ENCODE results near the gene GSTM2.

The GSTM2 gene

GRCh38 chr1:109629372-109630030, 38.4 kb upstream of the GSTM2 start:
- DNase-seq (ENCODE audit: low spot score): no peak

- no peak for DNase-seq (ENCODE audit: low spot score)
Observed at GRCh38 chr1:109630081-109630897, 37.6 kb upstream of the GSTM2 start.

- no peak for DNase-seq (ENCODE audit: low spot score)
Observed at GRCh38 chr1:109630898-109631512, 36.9 kb upstream of the GSTM2 start.

GRCh38 chr1:109631513-109632505, 36.0 kb upstream of the GSTM2 start:
- no peak for DNase-seq (ENCODE audit: low spot score)

DNA sequence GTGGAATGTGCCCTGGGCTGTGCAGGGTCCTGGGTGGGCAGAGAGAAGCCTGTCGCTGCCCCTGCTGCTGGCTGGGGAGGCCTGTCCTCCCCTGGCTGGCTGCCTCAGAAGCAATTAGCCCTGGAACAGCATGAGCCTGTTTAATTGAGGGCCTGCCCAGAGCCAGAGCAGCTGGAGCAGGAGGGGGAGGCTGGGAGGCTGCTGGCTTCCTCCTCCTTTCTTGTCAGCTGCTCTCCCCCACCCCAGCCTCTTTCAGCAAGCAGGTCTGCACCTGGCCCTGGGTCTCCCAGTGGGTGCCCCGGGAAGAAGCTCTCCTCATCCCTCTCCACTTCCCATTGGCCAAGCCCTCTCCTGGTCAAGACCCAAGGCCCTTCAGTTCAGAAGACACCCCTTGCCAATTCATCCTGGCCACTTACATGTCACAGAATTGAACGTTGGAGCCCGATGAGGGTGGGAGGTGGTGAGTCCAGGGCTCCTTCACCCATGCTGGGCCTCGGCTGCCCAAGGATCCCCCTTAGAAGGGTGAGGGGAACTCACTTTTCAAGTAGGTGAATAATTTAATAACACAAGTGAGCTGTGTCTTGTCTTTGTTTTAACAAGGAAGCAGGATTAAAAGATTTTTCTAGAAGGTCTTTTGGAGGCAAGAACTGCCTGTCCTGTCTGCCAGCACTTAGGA, 35.0 kb upstream of the GSTM2 start:
- no peak for DNase-seq (ENCODE audit: low spot score)

GRCh38 chr1:109634292-109634691, 33.6 kb upstream of the GSTM2 start:
- DNase-seq (ENCODE audit: low spot score): no peak

GRCh38 chr1:109634771-109635750, 32.8 kb upstream of the GSTM2 start:
- no peak for DNase-seq (ENCODE audit: low spot score)

- no peak for DNase-seq (ENCODE audit: low spot score)
Observed at GRCh38 chr1:109635862-109636200, 32.0 kb upstream of the GSTM2 start.

GRCh38 chr1:109636201-109636952, 31.5 kb upstream of the GSTM2 start:
- peak; percentile 83 for DNase-seq (ENCODE audit: low spot score)

DNA sequence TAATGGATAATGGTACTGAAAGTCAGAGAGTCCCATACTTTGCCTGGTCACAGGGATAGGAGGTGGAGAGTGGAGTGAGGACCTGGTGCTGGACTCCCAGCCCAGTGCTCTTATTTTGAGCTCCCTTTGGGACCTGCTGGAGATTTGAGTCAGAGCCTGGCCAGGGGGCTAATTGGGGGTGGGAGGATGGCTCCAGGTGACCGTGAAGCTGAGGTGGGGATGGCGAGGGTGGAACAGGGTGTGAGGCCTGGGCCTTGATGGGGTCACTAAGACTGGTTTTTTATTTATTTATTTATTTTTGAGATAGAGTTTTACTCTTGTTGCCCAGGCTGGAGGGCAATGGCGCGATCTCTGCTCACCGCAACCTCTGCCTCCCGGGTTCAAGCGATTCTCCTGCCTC, 30.4 kb upstream of the GSTM2 start:
- no peak for DNase-seq (ENCODE audit: low spot score)

GRCh38 chr1:109639063-109639840, 28.6 kb upstream of the GSTM2 start:
- DNase-seq (ENCODE audit: low spot score): no peak

DNA sequence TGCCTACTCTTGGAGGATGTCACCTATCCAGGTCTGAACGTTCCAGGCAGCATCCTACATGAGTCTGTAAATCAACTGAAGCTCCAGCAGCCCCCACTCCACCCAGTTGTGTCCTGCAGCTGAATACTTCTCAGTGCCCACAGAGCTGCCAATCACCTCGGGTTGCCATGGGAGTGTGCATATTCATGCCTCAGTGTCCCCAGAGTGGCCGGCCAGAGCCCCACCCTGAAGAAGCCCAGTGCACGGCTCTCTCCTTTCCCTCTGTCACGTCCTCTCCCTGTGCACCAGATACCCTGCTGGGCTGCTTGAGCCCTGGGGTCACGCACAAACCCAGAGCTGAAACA, 28.0 kb upstream of the GSTM2 start:
- no peak for DNase-seq (ENCODE audit: low spot score)

GRCh38 chr1:109640285-109640865, 27.5 kb upstream of the GSTM2 start:
- DNase-seq (ENCODE audit: low spot score): peak; percentile 68

DNA sequence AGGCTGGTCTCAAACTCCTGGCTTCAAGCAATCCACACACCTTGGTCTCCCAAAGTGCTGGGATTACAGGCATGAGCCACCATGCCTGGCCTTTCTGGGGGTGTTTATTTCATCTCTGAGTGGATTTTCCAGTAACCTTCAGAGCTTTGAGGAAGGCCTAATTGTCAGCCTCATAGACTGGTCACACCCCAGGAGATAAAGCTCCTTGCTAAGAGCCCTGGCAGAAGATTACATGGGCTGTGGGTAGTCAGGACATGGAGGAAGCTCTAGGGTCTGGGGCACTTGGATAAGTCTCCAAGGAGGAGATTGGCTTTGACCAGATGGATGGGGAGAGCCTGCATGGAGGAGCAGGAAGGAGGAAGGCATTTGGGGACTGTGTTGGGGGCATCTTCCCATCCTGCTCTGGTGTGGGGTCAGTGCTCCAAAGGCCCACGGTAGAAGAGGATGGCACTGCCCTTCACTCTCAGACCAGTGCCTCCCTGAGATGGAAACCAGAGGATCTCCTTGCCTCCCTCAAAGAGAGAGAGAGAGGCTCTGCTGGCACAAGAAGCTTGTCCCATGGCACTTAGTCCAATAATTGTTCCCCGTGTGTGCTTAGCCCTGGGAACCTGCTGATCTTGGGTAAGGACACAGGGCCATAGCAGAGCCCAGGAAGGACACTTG, 26.6 kb upstream of the GSTM2 start:
- no peak for DNase-seq (ENCODE audit: low spot score)

DNA sequence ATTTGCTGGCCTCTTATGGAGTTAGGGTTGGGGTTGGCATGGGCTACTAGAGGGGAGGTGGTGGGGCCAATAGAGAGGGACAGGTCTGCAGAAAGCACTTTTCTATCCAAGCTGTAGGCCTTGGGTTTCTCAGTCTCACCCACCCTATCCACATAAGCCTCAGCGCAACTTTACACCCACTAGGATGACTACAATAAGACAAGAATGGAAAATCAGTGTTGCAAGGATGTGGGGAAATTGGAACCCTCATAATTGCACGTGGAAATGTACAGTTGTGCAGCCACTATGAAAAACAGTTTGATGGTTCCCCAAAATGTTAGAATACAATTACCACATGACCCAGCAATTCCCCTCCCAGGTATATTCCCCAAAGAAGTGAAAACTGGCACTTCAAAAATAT, 26.0 kb upstream of the GSTM2 start:
- no peak for DNase-seq (ENCODE audit: low spot score)

DNA sequence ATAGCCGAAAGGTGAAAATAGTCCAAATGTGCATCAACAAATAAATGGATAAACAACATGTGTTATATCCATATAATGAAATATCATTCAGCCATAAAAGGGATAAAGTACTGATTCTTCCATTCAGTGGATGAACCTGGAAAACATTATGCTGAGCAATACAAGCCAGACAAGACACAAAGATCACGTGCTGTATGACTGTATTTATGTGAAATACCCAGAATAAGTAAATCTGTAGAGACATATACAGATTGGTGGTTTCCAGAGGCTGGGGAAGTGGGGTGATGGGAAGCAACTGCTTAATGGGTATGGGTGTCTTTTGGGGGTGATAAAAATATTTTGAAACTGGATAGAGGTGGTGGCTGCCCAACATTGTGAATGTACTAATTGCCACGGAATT, 25.2 kb upstream of the GSTM2 start:
- DNase-seq (ENCODE audit: low spot score): no peak

DNA sequence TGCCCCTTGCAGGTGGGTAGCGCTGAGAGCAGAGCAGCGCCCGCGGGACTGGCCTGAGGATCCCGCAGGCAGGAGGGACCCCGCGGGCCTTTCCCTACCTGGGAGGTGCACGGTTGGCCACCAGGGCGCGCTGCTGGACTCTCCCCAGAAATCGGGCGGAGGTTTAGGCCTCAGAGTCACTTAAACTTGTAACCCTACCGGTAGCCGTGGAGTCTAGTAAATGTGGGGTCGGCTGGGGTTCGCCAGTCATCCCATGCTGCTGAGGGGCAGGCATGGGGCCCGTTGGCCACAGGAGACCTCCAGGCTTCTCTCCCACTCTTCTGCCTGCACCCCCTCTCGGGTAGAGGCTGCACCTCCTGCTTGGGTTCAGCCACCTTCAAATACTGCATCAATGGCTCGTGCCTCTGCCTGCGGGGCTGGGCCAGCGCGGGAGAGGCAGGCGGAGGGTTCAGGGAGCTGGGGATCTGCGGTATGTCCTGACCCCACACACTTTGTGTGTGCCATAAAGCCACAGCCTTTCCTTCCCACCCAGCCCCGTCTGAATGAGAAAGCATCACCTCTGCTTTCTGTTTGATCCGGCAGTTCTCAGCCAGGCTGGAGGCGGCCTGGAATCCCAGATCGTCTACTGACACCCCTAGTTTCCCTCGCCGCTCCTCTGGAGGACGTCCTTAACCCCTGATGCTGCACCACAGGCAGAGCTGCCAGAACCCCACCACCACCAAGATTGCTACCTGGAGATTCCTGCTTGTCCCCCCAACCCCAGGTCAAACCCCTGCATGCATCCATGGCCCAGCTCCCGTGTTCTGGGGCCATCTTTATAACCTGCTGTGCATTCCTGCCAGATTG, 24.2 kb upstream of the GSTM2 start:
- DNase-seq (ENCODE audit: low spot score): peak; percentile 74

Data from AG08395 (cell line).